NCI-H2171 (cell line): ENCODE results near the gene MSH6.

Experiments used
- DNase-seq: peaks from one replicate; lab custom pipeline; 2025; lab: John Stamatoyannopoulos, UW

MSH6 gene

GRCh38 chr2:47779426-47779790 lies 3.5 kb upstream of the MSH6 start:
- no peak for DNase-seq

GRCh38 chr2:47782381-47782670 lies 619 bp upstream of the MSH6 start:
- DNase-seq = no peak

- peak; percentile 81 for DNase-seq
Measured at GRCh38 chr2:47783486-47784351, 774 bp downstream of the MSH6 start.

GRCh38 chr2:47784352-47784851 lies 1.5 kb downstream of the MSH6 start:
- no peak for DNase-seq

GRCh38 chr2:47785986-47786385 lies 3.0 kb downstream of the MSH6 start:
- DNase-seq = no peak

- DNase-seq = no peak
Measured at GRCh38 chr2:47796090-47796697, 13.2 kb downstream of the MSH6 start.

GRCh38 chr2:47798631-47799030 lies 15.7 kb downstream of the MSH6 start:
- no peak for DNase-seq

- no peak for DNase-seq
Measured at GRCh38 chr2:47799031-47799609, 16.2 kb downstream of the MSH6 start.

GRCh38 chr2:47801118-47801517 lies 18.2 kb downstream of the MSH6 start:
- no peak for DNase-seq

GRCh38 chr2:47803363-47803762 lies 20.4 kb downstream of the MSH6 start:
- peak; percentile 6 for DNase-seq

- DNase-seq = no peak
Measured at GRCh38 chr2:47803770-47804169, 20.8 kb downstream of the MSH6 start.

- DNase-seq = no peak
Measured at GRCh38 chr2:47805850-47806249, 22.9 kb downstream of the MSH6 start.

GRCh38 chr2:47808614-47809013 lies 25.7 kb downstream of the MSH6 start:
- DNase-seq = no peak

GRCh38 chr2:47809903-47810302 lies 27.0 kb downstream of the MSH6 start:
- DNase-seq = no peak

GRCh38 chr2:47810850-47811249 lies 27.9 kb downstream of the MSH6 start:
- DNase-seq = no peak

GRCh38 chr2:47811668-47812067 lies 28.7 kb downstream of the MSH6 start:
- DNase-seq = no peak

- no peak for DNase-seq
Measured at GRCh38 chr2:47815764-47816163, 32.8 kb downstream of the MSH6 start.

- DNase-seq = no peak
Measured at GRCh38 chr2:47818777-47819176, 35.8 kb downstream of the MSH6 start.

- no peak for DNase-seq
Measured at GRCh38 chr2:47819834-47820233, 36.9 kb downstream of the MSH6 start.

GRCh38 chr2:47822518-47822917 lies 39.6 kb downstream of the MSH6 start:
- DNase-seq = no peak

- no peak for DNase-seq
Measured at GRCh38 chr2:47833516-47833968, 50.6 kb downstream of the MSH6 start.

GRCh38 chr2:47838249-47838648 lies 55.3 kb downstream of the MSH6 start:
- no peak for DNase-seq

GRCh38 chr2:47838686-47839085 lies 55.7 kb downstream of the MSH6 start:
- peak; percentile 6 for DNase-seq
